IMR-90 (cell line): ENCODE results near the gene MYOM1. TPM values are rescaled to one million over a fixed set of nuclear protein-coding genes. Genes with fewer than 3 reads are reported as not detected.

Source experiments
- polyA plus RNA-seq, 3 experiments: library from polyadenylated mRNA; depleted of rRNA; stranded (reverse); fragments of >200 nt; gene quantifications; 2 replicates each; pipeline ENCODE4 v1.2.3, GENCODE V29; 2012; ENCODE audit warnings: low replicate concordance in 1 of 3
- total RNA-seq: library from RNA; depleted of rRNA; stranded (reverse); fragments of >200 nt; gene quantifications from 2 replicates; pipeline ENCODE4 v1.2.3, GENCODE V29; 2012
- TF ChIP-seq, protein P1 (sequence below): fragments of 150-350 bp; IDR thresholded peaks from 2 replicates; pipeline ENCODE4 v1.6.1; 2016; ENCODE audit warnings: low read depth, mild to moderate bottlenecking, low read length, moderate library complexity, borderline replicate concordance

Gene MYOM1
- total and polyA plus RNA-seq, 2 of the 4 experiments (the other 2 are of a cell fraction), result under 0.01 to 0.10 TPM

DNA sequence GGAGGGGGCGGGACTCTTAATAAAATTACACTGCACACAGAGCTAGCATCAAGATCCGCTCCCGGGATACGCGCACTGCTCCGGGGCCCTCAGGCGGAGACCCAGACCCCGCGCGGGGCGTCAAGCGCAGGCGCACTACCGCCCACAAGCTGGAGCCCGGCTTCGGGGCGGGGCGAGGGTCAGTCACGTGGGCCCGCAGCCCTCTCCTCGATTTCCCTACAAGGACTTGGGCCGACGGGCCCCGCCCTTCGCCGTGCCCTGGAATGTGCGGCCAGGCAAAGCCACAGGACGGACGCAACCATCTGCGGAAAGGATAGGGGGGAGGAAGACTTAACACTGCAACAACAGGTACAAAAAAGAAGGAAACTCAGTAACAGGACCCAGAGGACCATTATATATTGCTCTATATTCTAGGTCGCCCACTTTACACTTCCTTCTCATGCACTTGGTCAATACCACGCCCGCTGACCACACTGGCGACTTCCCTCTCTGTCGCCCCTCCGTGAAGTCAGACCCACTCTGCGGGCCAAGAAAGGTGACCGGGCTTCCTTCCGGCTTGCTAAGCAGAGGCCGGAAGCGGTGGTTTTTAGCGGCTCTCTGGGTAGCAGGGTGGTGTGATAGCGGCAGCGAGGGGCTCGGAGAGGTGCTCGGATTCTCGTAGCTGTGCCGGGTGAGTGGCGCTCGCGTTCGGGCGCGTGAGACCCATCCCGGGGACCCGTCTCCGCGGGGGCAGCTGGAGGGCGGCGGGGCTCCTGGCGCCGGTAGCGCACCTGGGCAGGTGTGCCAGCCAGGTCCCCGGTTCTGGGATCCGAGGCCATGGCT, 27.7 kb upstream of the MYOM1 start, which contains the start of gene MYL12A (continued):
- TF ChIP-seq, protein P1, sequence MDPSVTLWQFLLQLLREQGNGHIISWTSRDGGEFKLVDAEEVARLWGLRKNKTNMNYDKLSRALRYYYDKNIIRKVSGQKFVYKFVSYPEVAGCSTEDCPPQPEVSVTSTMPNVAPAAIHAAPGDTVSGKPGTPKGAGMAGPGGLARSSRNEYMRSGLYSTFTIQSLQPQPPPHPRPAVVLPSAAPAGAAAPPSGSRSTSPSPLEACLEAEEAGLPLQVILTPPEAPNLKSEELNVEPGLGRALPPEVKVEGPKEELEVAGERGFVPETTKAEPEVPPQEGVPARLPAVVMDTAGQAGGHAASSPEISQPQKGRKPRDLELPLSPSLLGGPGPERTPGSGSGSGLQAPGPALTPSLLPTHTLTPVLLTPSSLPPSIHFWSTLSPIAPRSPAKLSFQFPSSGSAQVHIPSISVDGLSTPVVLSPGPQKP, result no peak
